WTC11 (cell line): ENCODE data around the gene KIRREL3. TPM values are rescaled to one million over a fixed set of nuclear protein-coding genes. Genes with fewer than 3 reads are reported as not detected.

Experiments
- ATAC-seq: fragments of 200-7000 bp; cut with Tn5 transposase; 2 replicates; pipeline ENCODE4 v1.10.0; 2021; ENCODE audit warnings: mild to moderate bottlenecking, moderate library complexity
- CTCF ChIA-PET: fragments of 300-600 bp; sonication (Branson Sonifier 250); formaldehyde crosslinking; loops from one replicate; lab custom pipeline; 2021; ENCODE audit warnings: antibody characterized with exemption; lab: Charles Lee
- POLR2A ChIA-PET: fragments of 350-600 bp; sonication (Branson Sonifier 250); formaldehyde crosslinking; loops from one replicate; lab custom pipeline; 2021; ENCODE audit warnings: antibody characterized with exemption; lab: Charles Lee
- DNase-seq: peaks from one replicate; pipeline ENCODE4 v3.0.0; 2021; ENCODE audit warnings: low spot score
- H3K27ac Mint-ChIP-seq: 2 replicates; pipeline ENCODE4 v1.8.0; 2021; ENCODE audit warnings: mixed read lengths
- H3K27me3 Mint-ChIP-seq: 2 replicates; pipeline ENCODE4 v1.8.0; 2021; ENCODE audit warnings: low read depth, mild to moderate bottlenecking, moderate library complexity, mixed read lengths
- H3K36me3 Mint-ChIP-seq: 2 replicates; pipeline ENCODE4 v1.8.0; 2021; ENCODE audit warnings: mixed read lengths
- H3K4me1 Mint-ChIP-seq: 2 replicates; pipeline ENCODE4 v1.8.0; 2022; ENCODE audit warnings: mixed read lengths
- H3K4me3 Mint-ChIP-seq: 2 replicates; pipeline ENCODE4 v1.8.0; 2021; ENCODE audit warnings: mild to moderate bottlenecking, moderate library complexity, mixed read lengths
- H3K9me3 Mint-ChIP-seq: 2 replicates; pipeline ENCODE4 v1.8.0; 2021; ENCODE audit warnings: mixed read lengths
- ARID4B ChIP-seq: sonication (generic); formaldehyde crosslinking; IDR thresholded peaks from 2 replicates; pipeline ENCODE4 v1.8.0; 2023; ENCODE audit warnings: missing genetic modification reagents, mild to moderate bottlenecking, borderline replicate concordance
- ATF6 ChIP-seq: sonication (generic); formaldehyde crosslinking; IDR thresholded peaks from 2 replicates; pipeline ENCODE4 v1.8.1; 2023; ENCODE audit warnings: mild to moderate bottlenecking, missing genetic modification reagents
- FOXK1 ChIP-seq: sonication (generic); formaldehyde crosslinking; IDR thresholded peaks from 2 replicates; pipeline ENCODE4 v1.8.0; 2022; ENCODE audit warnings: mild to moderate bottlenecking, moderate library complexity, missing genetic modification reagents
- IRF2 ChIP-seq: sonication (generic); formaldehyde crosslinking; IDR thresholded peaks from 2 replicates; pipeline ENCODE4 v1.8.0; 2022; ENCODE audit warnings: low read depth, missing genetic modification reagents, borderline replicate concordance
- JAZF1 ChIP-seq: fragments of 250-450 bp; sonication (Bioruptor Pico); IDR thresholded peaks from 2 replicates; pipeline ENCODE4 v1.9.0; 2021; ENCODE audit warnings: moderate library complexity, mild to moderate bottlenecking, inconsistent platforms
- NFYB ChIP-seq: sonication (generic); formaldehyde crosslinking; conservative IDR thresholded peaks from 2 replicates; pipeline ENCODE4 v1.8.0; 2022; ENCODE audit warnings: low read depth, missing genetic modification reagents
- NR3C1 ChIP-seq: sonication (generic); formaldehyde crosslinking; conservative IDR thresholded peaks from 2 replicates; pipeline ENCODE4 v1.8.1; 2023; ENCODE audit warnings: low read depth, mild to moderate bottlenecking, missing genetic modification reagents
- OVOL2 ChIP-seq: fragments of 250-450 bp; sonication (Bioruptor Pico); IDR thresholded peaks from 2 replicates; pipeline ENCODE4 v1.9.0; 2021; ENCODE audit warnings: mild to moderate bottlenecking, borderline replicate concordance
- RORB ChIP-seq: fragments of 250-450 bp; sonication (Bioruptor Pico); IDR thresholded peaks from 2 replicates; pipeline ENCODE4 v1.9.0; 2021; ENCODE audit warnings: mild to moderate bottlenecking
- SP1 ChIP-seq: sonication (generic); formaldehyde crosslinking; conservative IDR thresholded peaks from 2 replicates; pipeline ENCODE4 v1.8.1; 2022; ENCODE audit warnings: missing genetic modification reagents
- STAT6 ChIP-seq: sonication (generic); formaldehyde crosslinking; conservative IDR thresholded peaks from 2 replicates; pipeline ENCODE4 v1.8.1; 2023; ENCODE audit warnings: mild to moderate bottlenecking, low read depth, missing genetic modification reagents, moderate library complexity
- TEAD1 ChIP-seq: sonication (generic); formaldehyde crosslinking; IDR thresholded peaks from 2 replicates; pipeline ENCODE4 v1.8.0; 2022; ENCODE audit warnings: mild to moderate bottlenecking, missing genetic modification reagents
- ZNF232 ChIP-seq: sonication (generic); formaldehyde crosslinking; IDR thresholded peaks from 2 replicates; pipeline ENCODE4 v1.8.0; 2022; ENCODE audit warnings: mild to moderate bottlenecking, missing genetic modification reagents
- ZNF396 ChIP-seq: fragments of 250-450 bp; sonication (Bioruptor Pico); IDR thresholded peaks from 2 replicates; pipeline ENCODE4 v1.8.0; 2021; ENCODE audit warnings: mild to moderate bottlenecking, moderate library complexity, borderline replicate concordance
- ZNF425 ChIP-seq: fragments of 250-450 bp; sonication (Bioruptor Pico); conservative IDR thresholded peaks from 2 replicates; pipeline ENCODE4 v1.9.0; 2021; ENCODE audit warnings: mild to moderate bottlenecking
- ZNF532 ChIP-seq: fragments of 250-450 bp; sonication (Bioruptor Pico); IDR thresholded peaks from 2 replicates; pipeline ENCODE4 v1.9.0; 2021; ENCODE audit warnings: mild to moderate bottlenecking, borderline replicate concordance
- ZNF671 ChIP-seq: fragments of 250-450 bp; sonication (Bioruptor Pico); IDR thresholded peaks from 2 replicates; pipeline ENCODE4 v1.8.0; 2021; ENCODE audit warnings: mild to moderate bottlenecking
- total RNA-seq: library from RNA; stranded (reverse); gene quantifications from 3 replicates; pipeline ENCODE4 v1.2.3, GENCODE V29; 2021
- TF ChIP-seq, protein P1 (sequence below): sonication (generic); formaldehyde crosslinking; IDR thresholded peaks from 2 replicates; pipeline ENCODE4 v1.8.1; 2022; ENCODE audit warnings: missing genetic modification reagents, borderline replicate concordance
- TF ChIP-seq, protein P2 (sequence below): fragments of 200-600 bp; IDR thresholded peaks from 2 replicates; pipeline ENCODE4 v1.8.0; 2022; ENCODE audit warnings: antibody characterized with exemption

The KIRREL3 gene
- total RNA-seq, 1 experiment from 2014 or later = 0.59 TPM

GRCh38 chr11:126547691-126548090, 452.9 kb downstream of the KIRREL3 start:
- Mint-ChIP-seq H3K36me3 (no peaks in the 10 kb centered on the region), H3K9me3 (no peaks in the 10 kb centered on the region), H3K27ac (no peak overlapping the region), H3K4me1 (peaks cover 47% of the 10 kb centered on the region), H3K4me3 (no peak overlapping the region), H3K27me3 (no peaks in the 10 kb centered on the region)
- no peak for ATAC-seq
- CTCF ChIA-PET = interaction anchor here (1.3 kb wide), 1 partner anchor 67 kb away, joined by 4 read pairs; no protein-coding TSS in a partner anchor
- TF ChIP-seq, protein P1, sequence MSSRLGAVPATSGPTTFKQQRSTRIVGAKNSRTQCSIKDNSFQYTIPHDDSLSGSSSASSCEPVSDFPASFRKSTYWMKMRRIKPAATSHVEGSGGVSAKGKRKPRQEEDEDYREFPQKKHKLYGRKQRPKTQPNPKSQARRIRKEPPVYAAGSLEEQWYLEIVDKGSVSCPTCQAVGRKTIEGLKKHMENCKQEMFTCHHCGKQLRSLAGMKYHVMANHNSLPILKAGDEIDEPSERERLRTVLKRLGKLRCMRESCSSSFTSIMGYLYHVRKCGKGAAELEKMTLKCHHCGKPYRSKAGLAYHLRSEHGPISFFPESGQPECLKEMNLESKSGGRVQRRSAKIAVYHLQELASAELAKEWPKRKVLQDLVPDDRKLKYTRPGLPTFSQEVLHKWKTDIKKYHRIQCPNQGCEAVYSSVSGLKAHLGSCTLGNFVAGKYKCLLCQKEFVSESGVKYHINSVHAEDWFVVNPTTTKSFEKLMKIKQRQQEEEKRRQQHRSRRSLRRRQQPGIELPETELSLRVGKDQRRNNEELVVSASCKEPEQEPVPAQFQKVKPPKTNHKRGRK (CRISPR knock-in tag) = no peak
- TF ChIP-seq ZNF671 = no peak
- no peak for TF ChIP-seq FOXK1
- TF ChIP-seq ATF6 (CRISPR knock-in tag) = no peak
- TF ChIP-seq, protein P2, sequence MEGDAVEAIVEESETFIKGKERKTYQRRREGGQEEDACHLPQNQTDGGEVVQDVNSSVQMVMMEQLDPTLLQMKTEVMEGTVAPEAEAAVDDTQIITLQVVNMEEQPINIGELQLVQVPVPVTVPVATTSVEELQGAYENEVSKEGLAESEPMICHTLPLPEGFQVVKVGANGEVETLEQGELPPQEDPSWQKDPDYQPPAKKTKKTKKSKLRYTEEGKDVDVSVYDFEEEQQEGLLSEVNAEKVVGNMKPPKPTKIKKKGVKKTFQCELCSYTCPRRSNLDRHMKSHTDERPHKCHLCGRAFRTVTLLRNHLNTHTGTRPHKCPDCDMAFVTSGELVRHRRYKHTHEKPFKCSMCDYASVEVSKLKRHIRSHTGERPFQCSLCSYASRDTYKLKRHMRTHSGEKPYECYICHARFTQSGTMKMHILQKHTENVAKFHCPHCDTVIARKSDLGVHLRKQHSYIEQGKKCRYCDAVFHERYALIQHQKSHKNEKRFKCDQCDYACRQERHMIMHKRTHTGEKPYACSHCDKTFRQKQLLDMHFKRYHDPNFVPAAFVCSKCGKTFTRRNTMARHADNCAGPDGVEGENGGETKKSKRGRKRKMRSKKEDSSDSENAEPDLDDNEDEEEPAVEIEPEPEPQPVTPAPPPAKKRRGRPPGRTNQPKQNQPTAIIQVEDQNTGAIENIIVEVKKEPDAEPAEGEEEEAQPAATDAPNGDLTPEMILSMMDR = no peak
- no peak for TF ChIP-seq OVOL2 (CRISPR knock-in tag)
- TF ChIP-seq ZNF425 (CRISPR knock-in tag) = no peak
- no peak for TF ChIP-seq SP1 (CRISPR knock-in tag)
- no peak for TF ChIP-seq JAZF1
- no peak for TF ChIP-seq ZNF232 (CRISPR knock-in tag)
- TF ChIP-seq ZNF396 (CRISPR knock-in tag) = no peak
- no peak for TF ChIP-seq TEAD1 (CRISPR knock-in tag)
- TF ChIP-seq IRF2 (CRISPR knock-in tag) = no peak
- TF ChIP-seq STAT6 = no peak
- no peak for TF ChIP-seq ARID4B
- no peak for TF ChIP-seq NFYB (CRISPR knock-in tag)
- TF ChIP-seq ZNF532 (CRISPR knock-in tag) = no peak
- TF ChIP-seq NR3C1 (CRISPR knock-in tag) = no peak
- no peak for TF ChIP-seq RORB (CRISPR knock-in tag)
- POLR2A ChIA-PET = no interaction called here
- no peak for DNase-seq
